Lower leg skin (tissue), 4 donors: ENCODE results near the gene XPC. TPM values are rescaled to one million over a fixed set of nuclear protein-coding genes. Genes with fewer than 3 reads are reported as not detected.
A peak's percentile ranks its signal among the peaks of the same experiment; 100 is the strongest.

Experiments used
- DNase-seq, 2 donors: peaks; one replicate each; pipeline ENCODE4 v3.0.0-alpha.2; 2019; ENCODE audit warnings: low spot score in 2 of 2
- H3K4me3 ChIP-seq: fragments of 200-600 bp; sonication (generic); 2 replicates; pipeline ENCODE4 v1.5.1; 2017; ENCODE audit warnings: mild to moderate bottlenecking, low read depth; ENCODE audit not compliant: poor library complexity, severe bottlenecking
- CTCF ChIP-seq, 3 donors: fragments of 450-650 bp; IDR thresholded peaks; one replicate each; pipeline ENCODE4 v1.5.1; 2016; ENCODE audit warnings: antibody characterized with exemption in 3 of 3, mild to moderate bottlenecking in 3 of 3, moderate library complexity in 2 of 3
- POLR2A ChIP-seq, 2 donors: fragments of 450-650 bp; IDR thresholded peaks; one replicate each; pipeline ENCODE4 v1.6.1; 2016 to 2017; ENCODE audit warnings: antibody characterized with exemption in 2 of 2, mild to moderate bottlenecking in 1 of 2, moderate library complexity in 1 of 2
- WGBS, 2 donors: methylation state at CpG; one replicate each; pipeline ENCODE4 v1.1.5; 2018; 5-methylcytosine and 5-hydroxymethylcytosine counted together
- intact Hi-C: fragments of 100-400 bp; cut with DNase I; formaldehyde crosslinking; loops from one replicate; pipeline ENCODE4 v1.15.0; 2023; ENCODE audit warnings: low total_unique reads
- total RNA-seq, 4 donors: library from RNA; depleted of rRNA; stranded (reverse); fragments of >200 nt; gene quantifications; one replicate each; pipeline ENCODE4 v1.1.0, GENCODE V29; 2016

Gene XPC
- total RNA-seq, 4 donors from 2014 or later = 50.6 to 110 (median 76.2) TPM

DNA sequence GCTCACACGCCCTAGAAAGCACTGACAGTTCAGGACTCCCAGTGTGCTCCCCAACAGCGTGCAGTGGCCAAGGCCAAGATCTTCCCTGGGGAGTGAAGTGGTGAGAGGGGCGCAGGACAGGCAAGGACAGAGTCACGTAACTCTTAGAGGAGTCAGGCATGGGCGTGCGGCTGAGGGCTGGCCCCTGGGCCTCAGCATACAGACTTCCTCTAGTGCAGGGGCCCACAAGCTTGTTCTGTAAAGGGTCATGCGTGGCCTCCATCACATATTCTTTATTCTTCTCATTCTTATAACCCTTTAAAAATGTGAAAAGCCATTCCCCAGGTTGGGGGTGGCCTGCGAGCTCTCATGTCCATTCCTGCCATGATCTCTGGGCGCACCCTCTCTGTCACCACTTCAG is 28.3 kb downstream of the XPC start:
- WGBS, 2 donors = 95 to 100% methylated on average over 9 of the region's 9 CpGs
- DNase-seq = no peak

DNA sequence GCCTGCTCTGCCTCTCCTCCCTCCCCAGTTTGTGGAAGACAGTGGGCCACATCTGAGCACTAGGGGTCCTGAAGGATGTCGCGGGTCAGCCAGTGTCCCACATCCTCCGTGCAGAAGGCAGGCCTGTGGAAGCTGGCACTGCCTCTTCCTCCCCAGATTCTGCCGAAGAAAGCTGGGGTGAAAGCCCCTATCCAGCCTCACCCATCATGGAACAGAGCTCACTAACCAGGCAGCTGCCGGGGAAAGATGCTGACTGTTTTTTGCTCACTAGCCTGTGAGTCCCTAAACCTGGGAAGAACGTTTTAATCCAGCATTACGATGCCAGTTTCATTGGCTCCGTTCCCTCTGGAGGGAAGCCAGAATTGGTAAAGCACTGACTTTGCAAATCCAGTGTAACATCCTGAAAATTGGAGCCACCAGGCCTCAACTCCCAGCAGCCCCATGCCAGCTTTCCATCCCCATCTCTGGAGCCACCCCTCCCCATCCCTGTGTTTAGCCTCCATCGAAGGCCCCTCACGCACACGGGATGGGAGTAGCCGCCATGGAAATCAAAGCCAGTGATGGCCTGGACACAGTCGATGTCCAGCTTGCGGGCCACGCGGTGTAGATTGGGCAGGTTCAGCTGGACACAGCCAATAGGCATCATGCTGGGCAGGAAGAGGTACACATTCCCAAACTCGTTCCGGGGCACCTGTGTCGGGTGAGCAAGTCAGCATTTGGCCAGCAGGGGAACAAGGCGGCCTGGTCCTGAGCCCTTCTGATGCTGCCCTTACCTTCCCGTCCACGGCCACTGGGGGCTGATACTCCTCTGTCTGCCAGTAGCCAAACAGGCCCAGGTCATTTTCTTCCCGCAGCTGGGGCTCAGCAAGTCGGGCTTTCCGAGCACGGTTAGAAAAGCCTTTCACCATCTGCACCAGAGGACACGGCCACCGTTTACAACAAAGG is 30.1 kb downstream of the XPC start:
- H3K4me3 ChIP-seq = no peak overlapping the region
- WGBS, 2 donors = 80% methylated on average over 20 to 28 of the region's 28 CpGs
- intact Hi-C loops = no loop called here
- TF ChIP-seq CTCF (IDR thresholded peaks at IDR 0.05) (no peak), POLR2A (IDR thresholded peaks at IDR 0.05) (no peak)
- peak in 1 of 2 donors; percentile 13 for DNase-seq

More for the DNA sequence above, 28.3 kb downstream of the XPC start:
- TF ChIP-seq POLR2A (IDR thresholded peaks at IDR 0.05) (no peak), CTCF (IDR thresholded peaks at IDR 0.05) (no peak)
- intact Hi-C loops = no loop called here
- no peak overlapping the region for H3K4me3 ChIP-seq

DNA sequence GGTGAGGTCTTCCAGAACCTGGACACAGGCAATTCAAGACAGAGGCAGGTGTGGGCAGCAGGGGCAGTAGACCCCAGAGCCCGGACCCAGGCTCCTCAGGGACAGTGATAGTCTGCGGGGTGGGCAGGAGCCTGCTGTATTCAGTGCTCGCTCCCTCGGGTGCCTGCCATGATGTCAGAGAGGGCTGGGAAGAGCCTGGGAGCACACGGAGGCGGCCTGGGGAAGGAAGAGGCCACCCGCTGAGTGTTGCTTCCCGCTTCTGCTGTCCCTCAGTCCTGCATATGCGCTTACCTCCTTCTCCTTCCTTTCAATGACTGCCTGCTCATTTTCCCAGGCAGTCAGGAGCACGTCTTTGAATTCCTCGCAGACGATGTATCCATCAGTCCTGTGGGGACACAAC is 30.8 kb downstream of the XPC start:
- no peak overlapping the region for H3K4me3 ChIP-seq
- intact Hi-C loops = no loop called here
- peak in 1 of 2 donors; percentile 84 for DNase-seq
- no peak for TF ChIP-seq CTCF (IDR thresholded peaks at IDR 0.05)
- TF ChIP-seq POLR2A (IDR thresholded peaks at IDR 0.05) = no peak
- 83 to 87% methylated on average over 12 of the region's 12 CpGs for WGBS, 2 donors

- no peak for TF ChIP-seq POLR2A (IDR thresholded peaks at IDR 0.05)
- intact Hi-C loops = no loop called here
- 80 to 81% methylated on average over 5 of the region's 5 CpGs for WGBS, 2 donors
- no peak overlapping the region for H3K4me3 ChIP-seq
- DNase-seq = peak in 1 of 2 donors; percentile 79
Measured at GRCh38 chr3:14147066-14147435, 31.4 kb downstream of the XPC start.

DNA sequence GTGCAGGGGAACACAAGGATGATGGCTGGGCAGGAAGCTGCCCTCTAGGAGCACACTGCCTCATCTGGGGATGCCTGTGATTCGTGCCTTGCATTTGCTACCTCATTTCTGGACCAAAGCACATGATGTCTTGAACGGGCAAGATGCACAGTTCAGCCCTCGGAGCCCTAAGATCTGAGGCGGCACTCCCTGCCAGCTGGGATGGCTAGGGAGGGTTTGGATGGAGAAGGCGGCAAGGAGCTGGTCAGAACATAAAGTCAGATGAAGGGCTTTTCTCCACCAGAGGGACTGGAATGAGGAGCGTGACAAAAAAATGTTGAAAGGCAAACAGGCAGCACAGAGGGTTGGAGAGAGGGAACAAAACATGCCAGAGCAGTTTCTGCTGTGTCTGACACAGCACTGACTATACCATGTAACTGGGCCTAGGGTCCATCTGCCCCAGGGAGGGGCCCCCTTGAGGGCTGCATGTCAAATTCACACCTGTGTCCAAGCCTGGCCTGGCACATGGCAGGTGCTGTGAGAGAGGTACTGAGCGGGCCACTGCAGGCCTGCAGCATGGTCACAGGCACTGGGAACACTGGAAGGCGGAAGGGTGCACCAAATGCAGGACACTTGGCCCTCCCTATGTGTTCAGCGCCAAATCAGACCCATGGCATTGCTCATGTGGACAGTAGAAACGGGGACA is 31.9 kb downstream of the XPC start:
- TF ChIP-seq POLR2A (IDR thresholded peaks at IDR 0.05) (no peak), CTCF (IDR thresholded peaks at IDR 0.05) (no peak)
- H3K4me3 ChIP-seq = no peak overlapping the region
- 82 to 87% methylated on average over 10 of the region's 10 CpGs for WGBS, 2 donors
- peak in 1 of 2 donors; percentile 78 for DNase-seq
- intact Hi-C loops = no loop called here

DNA sequence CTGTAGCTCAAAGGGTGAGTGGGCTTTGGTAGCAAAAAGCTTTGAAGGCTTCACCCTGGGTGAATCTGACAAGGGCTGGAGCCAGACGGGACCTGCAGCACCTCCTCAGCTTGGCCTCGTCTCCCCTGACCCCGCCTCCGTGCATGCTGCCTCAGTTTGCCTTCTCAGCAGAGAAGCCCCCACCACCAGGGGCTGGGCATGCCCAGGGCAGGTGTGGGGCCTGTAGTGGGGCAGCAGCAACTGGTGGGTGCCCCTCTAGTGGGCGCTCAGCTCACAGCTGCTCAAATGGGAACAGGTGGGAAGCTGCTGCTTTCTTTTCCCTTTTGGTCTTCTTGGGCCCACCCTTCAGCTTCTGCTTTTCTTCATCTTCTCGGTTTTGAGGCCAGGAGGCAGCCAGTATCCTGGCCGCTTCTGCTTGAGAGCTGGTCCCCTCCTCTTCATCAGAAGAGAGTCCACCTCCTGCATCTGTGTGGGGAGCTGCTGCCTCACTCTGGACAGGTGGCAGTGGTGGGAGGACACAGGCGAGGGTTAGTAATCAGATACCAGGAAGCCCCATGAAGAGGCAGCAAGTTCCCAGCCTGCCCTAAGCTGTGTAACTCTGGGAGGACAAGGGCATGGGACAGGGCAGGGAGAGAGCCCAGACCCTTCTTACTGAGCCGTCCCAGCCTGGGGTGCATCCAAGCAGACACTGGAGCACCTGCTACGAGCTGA is 32.6 kb downstream of the XPC start:
- H3K4me3 ChIP-seq = no peak overlapping the region
- WGBS, 2 donors = 70 to 73% methylated on average over 10 of the region's 10 CpGs
- DNase-seq = peak in 1 of 2 donors; percentile 86
- no peak for TF ChIP-seq CTCF (IDR thresholded peaks at IDR 0.05)
- no peak for TF ChIP-seq POLR2A (IDR thresholded peaks at IDR 0.05)
- intact Hi-C loops = no loop called here
